Left lobe of liver (tissue), 2 donors: ENCODE data around the gene HOXD12. TPM values are rescaled to one million over a fixed set of nuclear protein-coding genes. Genes with fewer than 3 reads are reported as not detected.

Experiments
- ATAC-seq: fragments of 200-7000 bp; cut with Tn5 transposase; one replicate; pipeline ENCODE4 v1.9.1; 2020; ENCODE audit warnings: mild to moderate bottlenecking, moderate library complexity
- DNase-seq: peaks from one replicate; pipeline ENCODE4 v3.0.0-alpha.2; 2020; ENCODE audit warnings: low spot score
- total RNA-seq: library from RNA; stranded (reverse); gene quantifications from one replicate; pipeline ENCODE4 v1.2.1, GENCODE V29; 2021
- donor health status: DM: no; HTN: no; CAD: no; lungs with moderate emphysema.
- donor health status: DM: no; HTN: yes; CAD: no.

HOXD12 gene
- total RNA-seq, 1 donor from 2014 or later = not detected

- ATAC-seq = no peak
- no peak for DNase-seq
Observed at GRCh38 chr2:176092270-176093144, 7.1 kb upstream of the HOXD12 start, which contains the start of gene HOXD13. Gene HOXD13, plus strand, starts transcription at chr2:176092721. Its CDS starts 170 bp downstream, at chr2:176092891.

DNA sequence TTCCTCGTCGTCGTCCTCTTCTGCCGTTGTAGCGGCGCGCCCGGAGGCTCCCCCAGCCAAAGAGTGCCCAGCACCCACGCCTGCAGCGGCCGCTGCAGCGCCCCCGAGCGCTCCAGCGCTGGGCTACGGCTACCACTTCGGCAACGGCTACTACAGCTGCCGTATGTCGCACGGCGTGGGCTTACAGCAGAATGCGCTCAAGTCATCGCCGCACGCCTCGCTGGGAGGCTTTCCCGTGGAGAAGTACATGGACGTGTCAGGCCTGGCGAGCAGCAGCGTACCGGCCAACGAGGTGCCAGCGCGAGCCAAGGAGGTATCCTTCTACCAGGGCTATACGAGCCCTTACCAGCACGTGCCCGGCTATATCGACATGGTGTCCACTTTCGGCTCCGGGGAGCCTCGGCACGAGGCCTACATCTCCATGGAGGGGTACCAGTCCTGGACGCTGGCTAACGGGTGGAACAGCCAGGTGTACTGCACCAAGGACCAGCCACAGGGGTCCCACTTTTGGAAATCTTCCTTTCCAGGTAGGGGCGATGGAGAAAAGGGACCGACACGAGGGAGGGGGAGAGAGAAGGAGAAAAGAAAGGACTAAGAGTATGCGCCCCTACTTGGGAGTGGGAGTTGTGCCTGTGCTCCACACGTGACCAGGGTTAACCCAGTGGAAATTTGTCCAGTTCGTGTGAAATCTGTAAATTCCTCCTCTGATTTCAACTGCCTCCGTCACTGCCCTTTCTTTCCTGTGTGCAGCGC lies 6.3 kb upstream of the HOXD12 start:
- no peak for DNase-seq
- no peak for ATAC-seq

GRCh38 chr2:176093898-176094249 lies 5.7 kb upstream of the HOXD12 start:
- ATAC-seq = no peak
- DNase-seq = no peak

DNA sequence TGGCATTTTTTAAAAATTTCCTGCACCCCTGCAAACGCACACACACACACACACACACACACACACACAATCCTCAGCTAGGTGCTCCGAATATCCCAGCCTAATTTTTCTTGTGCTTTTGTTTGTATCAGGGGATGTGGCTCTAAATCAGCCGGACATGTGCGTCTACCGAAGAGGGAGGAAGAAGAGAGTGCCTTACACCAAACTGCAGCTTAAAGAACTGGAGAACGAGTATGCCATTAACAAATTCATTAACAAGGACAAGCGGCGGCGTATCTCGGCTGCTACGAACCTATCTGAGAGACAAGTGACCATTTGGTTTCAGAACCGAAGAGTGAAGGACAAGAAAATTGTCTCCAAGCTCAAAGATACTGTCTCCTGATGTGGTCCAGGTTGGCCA lies 5.2 kb upstream of the HOXD12 start:
- no peak for DNase-seq
- no peak for ATAC-seq

- no peak for DNase-seq
- no peak for ATAC-seq
Observed at GRCh38 chr2:176095421-176095820, 4.2 kb upstream of the HOXD12 start.

DNA sequence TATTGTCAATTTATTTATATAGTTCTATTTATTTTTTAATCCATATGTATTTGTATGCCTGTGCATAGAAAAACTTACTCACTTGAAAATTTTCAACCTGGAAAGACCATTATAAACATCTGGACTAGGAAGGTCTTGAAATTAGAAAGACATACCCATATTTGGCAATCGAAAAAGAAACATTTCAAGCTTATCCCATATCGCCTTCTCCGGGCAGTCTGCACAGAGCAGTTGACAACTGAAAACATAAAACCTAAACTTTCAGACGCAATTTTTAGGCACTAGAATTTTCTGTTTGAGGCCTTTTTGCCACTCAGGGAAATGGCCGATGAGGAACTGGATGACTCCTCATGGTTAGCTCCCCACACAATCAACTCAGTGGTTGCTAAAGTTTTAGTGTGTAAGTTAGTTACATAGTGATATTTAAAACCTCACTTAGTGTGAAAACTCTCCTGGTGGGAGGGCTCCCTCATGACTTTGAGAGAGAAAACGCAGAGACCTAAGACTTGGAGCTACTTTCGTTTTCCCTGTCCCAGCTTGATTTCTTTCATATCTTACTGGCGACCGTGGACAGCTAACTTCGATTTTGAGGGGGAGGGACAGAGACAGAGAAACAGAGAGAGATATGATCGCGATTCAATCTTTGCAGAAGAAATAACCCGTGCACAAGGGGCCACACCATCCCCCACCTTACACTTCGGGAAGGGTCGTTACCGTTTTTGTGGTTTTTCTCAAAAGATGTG lies 3.2 kb upstream of the HOXD12 start:
- no peak for DNase-seq
- ATAC-seq = no peak

GRCh38 chr2:176096986-176097819 lies 2.4 kb upstream of the HOXD12 start:
- DNase-seq (peak; percentile 70), ATAC-seq (peak; percentile 97)

GRCh38 chr2:176097820-176098365 lies 1.7 kb upstream of the HOXD12 start:
- ATAC-seq (no peak), DNase-seq (no peak)

GRCh38 chr2:176098366-176099158 lies 1.0 kb upstream of the HOXD12 start:
- ATAC-seq (no peak), DNase-seq (no peak)

- ATAC-seq (no peak), DNase-seq (no peak)
Observed at GRCh38 chr2:176099159-176099727, 352 bp upstream of the HOXD12 start.

GRCh38 chr2:176100547-176101140 lies 1.0 kb downstream of the HOXD12 start:
- no peak for DNase-seq

GRCh38 chr2:176101216-176101830 lies 1.7 kb downstream of the HOXD12 start:
- no peak for ATAC-seq
- DNase-seq = no peak

More at GRCh38 chr2:176100547-176101140, 1.0 kb downstream of the HOXD12 start:
- ATAC-seq = no peak

- no peak for ATAC-seq
- no peak for DNase-seq
Observed at GRCh38 chr2:176101842-176102241, 2.2 kb downstream of the HOXD12 start.

GRCh38 chr2:176102309-176102866 lies 2.8 kb downstream of the HOXD12 start:
- no peak for DNase-seq
- no peak for ATAC-seq

GRCh38 chr2:176103194-176103593 lies 3.6 kb downstream of the HOXD12 start:
- DNase-seq = no peak
- no peak for ATAC-seq

DNA sequence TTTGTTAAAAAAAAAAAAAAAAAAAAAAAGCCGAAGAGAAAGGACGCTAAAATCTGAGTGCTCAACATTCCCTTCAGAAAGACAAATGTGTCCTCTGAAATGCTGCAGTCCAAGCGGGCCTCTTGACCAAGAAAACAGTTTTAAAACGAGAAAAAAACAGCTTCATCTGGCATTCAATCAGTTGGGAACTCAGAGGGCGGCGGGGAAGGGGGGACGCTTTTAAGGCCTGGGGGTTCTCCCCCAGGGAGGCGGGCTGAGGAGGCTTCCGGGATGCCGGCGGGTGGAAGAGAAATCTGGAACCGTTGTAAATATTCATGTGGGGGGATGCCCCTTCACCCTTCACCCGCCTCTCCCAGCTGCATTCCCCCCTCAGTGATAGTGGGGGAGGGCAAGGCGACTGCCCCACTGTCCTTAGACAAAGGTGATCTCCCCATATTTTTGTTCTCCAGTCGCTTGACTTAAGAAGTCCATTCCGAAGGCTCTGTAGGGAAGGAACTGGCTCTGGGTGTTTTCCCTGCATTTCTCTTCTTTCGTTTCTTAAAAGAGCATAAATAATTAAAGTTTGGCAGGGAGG lies 4.2 kb downstream of the HOXD12 start:
- DNase-seq (no peak), ATAC-seq (no peak)

DNA sequence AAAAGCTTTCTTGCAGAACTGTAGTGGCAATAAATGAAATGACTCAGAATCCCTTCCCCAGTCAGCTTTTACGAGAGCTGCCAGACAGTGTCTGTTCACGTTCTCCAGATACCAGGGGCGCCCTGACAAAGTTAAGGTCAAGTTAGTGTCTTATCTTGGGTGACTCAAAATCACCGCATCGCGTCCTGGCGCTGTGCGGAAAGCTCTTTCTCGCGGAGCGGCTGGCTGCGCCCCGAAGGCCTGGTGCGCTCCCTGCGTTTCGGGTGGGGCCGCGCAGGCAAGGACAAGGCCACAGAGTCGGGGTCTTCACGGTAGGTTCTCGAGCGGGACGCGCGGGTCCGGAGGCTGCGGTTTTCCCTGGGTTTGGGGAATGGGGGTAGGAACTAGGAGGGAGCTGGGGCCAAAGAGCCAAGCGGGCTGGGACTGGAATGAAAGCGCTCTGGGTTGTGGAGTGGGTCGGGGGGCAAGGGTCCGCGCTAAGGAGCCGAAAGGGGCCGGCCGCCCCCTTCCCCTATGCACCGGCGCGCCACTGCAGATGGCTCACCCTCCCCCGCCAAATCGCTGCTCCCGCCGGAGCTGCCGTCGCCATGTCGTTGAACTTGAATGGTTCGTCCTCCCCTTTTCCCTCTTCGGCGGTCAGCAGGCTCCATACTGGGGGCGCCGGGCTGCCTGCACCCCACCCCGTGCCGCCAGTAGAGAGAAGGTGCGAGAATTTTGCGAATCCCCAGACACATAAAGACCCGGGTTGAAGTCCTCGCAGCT lies 4.9 kb downstream of the HOXD12 start:
- ATAC-seq = no peak
- no peak for DNase-seq
